ENCODE measurements around the gene PLA2G12A. TPM values are rescaled to one million over a fixed set of nuclear protein-coding genes. Genes with fewer than 3 reads are reported as not detected.

Gene PLA2G12A
- total and polyA plus RNA-seq, 9 of the 15 experiments (the other 6 are each of a cell fraction or from before 2014, with no cell fraction given) = 24.2 to 226 (median 80.5) TPM

DNA sequence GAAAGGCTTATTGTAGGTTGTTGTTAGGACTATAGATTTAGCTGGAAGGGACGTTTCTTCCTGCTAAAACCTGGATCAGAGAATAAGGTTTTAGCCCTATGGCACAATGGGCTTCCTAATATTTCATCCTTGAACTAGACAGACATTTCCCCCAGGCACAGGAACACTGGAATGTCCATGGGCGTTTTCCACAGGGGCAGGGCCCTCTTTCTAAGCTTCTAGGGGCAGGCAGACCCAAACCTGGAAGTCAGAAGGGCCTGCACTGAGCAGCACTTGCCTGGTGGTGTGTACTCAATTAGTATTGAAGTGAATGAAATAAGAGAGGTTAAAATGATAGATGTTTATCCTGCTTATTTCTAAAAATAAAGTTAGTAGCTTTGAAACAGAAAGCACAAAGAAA is 67.8 kb downstream of the PLA2G12A start (continued):
- TF ChIP-seq, protein P1, sequence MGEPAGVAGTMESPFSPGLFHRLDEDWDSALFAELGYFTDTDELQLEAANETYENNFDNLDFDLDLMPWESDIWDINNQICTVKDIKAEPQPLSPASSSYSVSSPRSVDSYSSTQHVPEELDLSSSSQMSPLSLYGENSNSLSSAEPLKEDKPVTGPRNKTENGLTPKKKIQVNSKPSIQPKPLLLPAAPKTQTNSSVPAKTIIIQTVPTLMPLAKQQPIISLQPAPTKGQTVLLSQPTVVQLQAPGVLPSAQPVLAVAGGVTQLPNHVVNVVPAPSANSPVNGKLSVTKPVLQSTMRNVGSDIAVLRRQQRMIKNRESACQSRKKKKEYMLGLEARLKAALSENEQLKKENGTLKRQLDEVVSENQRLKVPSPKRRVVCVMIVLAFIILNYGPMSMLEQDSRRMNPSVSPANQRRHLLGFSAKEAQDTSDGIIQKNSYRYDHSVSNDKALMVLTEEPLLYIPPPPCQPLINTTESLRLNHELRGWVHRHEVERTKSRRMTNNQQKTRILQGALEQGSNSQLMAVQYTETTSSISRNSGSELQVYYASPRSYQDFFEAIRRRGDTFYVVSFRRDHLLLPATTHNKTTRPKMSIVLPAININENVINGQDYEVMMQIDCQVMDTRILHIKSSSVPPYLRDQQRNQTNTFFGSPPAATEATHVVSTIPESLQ (CRISPR knock-in tag; IDR thresholded peaks at IDR 0.05) = no peak
- TF ChIP-seq, protein P2, sequence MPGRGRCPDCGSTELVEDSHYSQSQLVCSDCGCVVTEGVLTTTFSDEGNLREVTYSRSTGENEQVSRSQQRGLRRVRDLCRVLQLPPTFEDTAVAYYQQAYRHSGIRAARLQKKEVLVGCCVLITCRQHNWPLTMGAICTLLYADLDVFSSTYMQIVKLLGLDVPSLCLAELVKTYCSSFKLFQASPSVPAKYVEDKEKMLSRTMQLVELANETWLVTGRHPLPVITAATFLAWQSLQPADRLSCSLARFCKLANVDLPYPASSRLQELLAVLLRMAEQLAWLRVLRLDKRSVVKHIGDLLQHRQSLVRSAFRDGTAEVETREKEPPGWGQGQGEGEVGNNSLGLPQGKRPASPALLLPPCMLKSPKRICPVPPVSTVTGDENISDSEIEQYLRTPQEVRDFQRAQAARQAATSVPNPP (IDR thresholded peaks at IDR 0.05; ENCODE audit: borderline replicate concordance, insufficient read depth, insufficient read length) = no peak
- no peak for TF ChIP-seq GTF2A2 (tag; IDR thresholded peaks at IDR 0.05)
- TF ChIP-seq, protein P3, sequence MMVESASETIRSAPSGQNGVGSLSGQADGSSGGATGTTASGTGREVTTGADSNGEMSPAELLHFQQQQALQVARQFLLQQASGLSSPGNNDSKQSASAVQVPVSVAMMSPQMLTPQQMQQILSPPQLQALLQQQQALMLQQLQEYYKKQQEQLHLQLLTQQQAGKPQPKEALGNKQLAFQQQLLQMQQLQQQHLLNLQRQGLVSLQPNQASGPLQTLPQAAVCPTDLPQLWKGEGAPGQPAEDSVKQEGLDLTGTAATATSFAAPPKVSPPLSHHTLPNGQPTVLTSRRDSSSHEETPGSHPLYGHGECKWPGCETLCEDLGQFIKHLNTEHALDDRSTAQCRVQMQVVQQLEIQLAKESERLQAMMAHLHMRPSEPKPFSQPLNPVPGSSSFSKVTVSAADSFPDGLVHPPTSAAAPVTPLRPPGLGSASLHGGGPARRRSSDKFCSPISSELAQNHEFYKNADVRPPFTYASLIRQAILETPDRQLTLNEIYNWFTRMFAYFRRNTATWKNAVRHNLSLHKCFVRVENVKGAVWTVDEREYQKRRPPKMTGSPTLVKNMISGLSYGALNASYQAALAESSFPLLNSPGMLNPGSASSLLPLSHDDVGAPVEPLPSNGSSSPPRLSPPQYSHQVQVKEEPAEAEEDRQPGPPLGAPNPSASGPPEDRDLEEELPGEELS (CRISPR knock-in tag; IDR thresholded peaks at IDR 0.05; ENCODE audit: borderline replicate concordance) = no peak
- TF ChIP-seq CBX5 (IDR thresholded peaks at IDR 0.05; ENCODE audit: borderline replicate concordance, low read depth) = no peak
- no peak for TF ChIP-seq NONO (IDR thresholded peaks at IDR 0.05; ENCODE audit: low read depth in 2 of 2, low read length in 1 of 2)

Small RNAs within 50 kb of the gene (small RNA-seq; reads per million reads assigned to genes)
- not detected for gene HIGD1AP14

Other genes with a start within 250 kb of the PLA2G12A start
- 5.4 and 13.8 TPM in 2 replicates for gene MCUB, start 169.8 kb downstream of the PLA2G12A start, total RNA-seq (2014; rRNA removed)
- gene MCUB, start 169.8 kb downstream of the PLA2G12A start, total RNA-seq (2014; rRNA removed; fragmentation: Illumina TruSeq; extraction: Trizol) = 6.4 and 6.6 TPM in 2 replicates
- gene MCUB, start 169.8 kb downstream of the PLA2G12A start, total RNA-seq (2015; rRNA removed; fragmentation: Illumina TruSeq; extraction: Trizol) = 4.3 and 4.4 TPM in 2 replicates
- gene MCUB, start 169.8 kb downstream of the PLA2G12A start, total RNA-seq (2021) = 10.6 and 11.8 TPM in 2 replicates
- 4.3 and 6.0 TPM in 2 replicates for gene MCUB, start 169.8 kb downstream of the PLA2G12A start, polyA plus RNA-seq (2011; rRNA removed)
- gene MCUB, start 169.8 kb downstream of the PLA2G12A start, polyA plus RNA-seq (2014; fragmentation: Illumina TruSeq; extraction: Trizol) = 4.5 and 4.6 TPM in 2 replicates
- 1 to 10 TPM; 1.4 to 1.6 TPM for gene MCUB, start 169.8 kb downstream of the PLA2G12A start, polyA plus RNA-seq (2014; fragmentation: Nextera tagmentation; extraction: Ambion mirVana)
- gene MCUB, start 169.8 kb downstream of the PLA2G12A start, polyA plus RNA-seq (2014; rRNA removed) = 8.9 and 21.5 TPM in 2 replicates
- 34.3 and 39.1 TPM in 2 replicates for gene CASP6, start 26.6 kb downstream of the PLA2G12A start, total RNA-seq (2014; rRNA removed)
- gene CASP6, start 26.6 kb downstream of the PLA2G12A start, total RNA-seq (2014; rRNA removed; fragmentation: Illumina TruSeq; extraction: Trizol) = 31.7 and 42.2 TPM in 2 replicates
- gene CASP6, start 26.6 kb downstream of the PLA2G12A start, total RNA-seq (2015; rRNA removed; fragmentation: Illumina TruSeq; extraction: Trizol) = 47.7 and 48.1 TPM in 2 replicates
- 20.8 and 22.3 TPM in 2 replicates for gene CASP6, start 26.6 kb downstream of the PLA2G12A start, total RNA-seq (2021)
- 56.7 and 72.7 TPM in 2 replicates for gene CASP6, start 26.6 kb downstream of the PLA2G12A start, polyA plus RNA-seq (2011; rRNA removed)
- gene CASP6, start 26.6 kb downstream of the PLA2G12A start, polyA plus RNA-seq (2014; fragmentation: Illumina TruSeq; extraction: Trizol) = 52.1 and 57.5 TPM in 2 replicates
- gene CASP6, start 26.6 kb downstream of the PLA2G12A start, polyA plus RNA-seq (2014; fragmentation: Nextera tagmentation; extraction: Ambion mirVana) = 10 to 100 TPM; 23.0 to 31.7 TPM
- 47.4 and 50.9 TPM in 2 replicates for gene CASP6, start 26.6 kb downstream of the PLA2G12A start, polyA plus RNA-seq (2014; rRNA removed)
- gene CFI, start 71.9 kb upstream of the PLA2G12A start, total RNA-seq (2014; rRNA removed) = 0.41 and 1.4 TPM in 2 replicates
- 0.61 and 0.62 TPM in 2 replicates for gene CFI, start 71.9 kb upstream of the PLA2G12A start, total RNA-seq (2014; rRNA removed; fragmentation: Illumina TruSeq; extraction: Trizol)
- gene CFI, start 71.9 kb upstream of the PLA2G12A start, total RNA-seq (2015; rRNA removed; fragmentation: Illumina TruSeq; extraction: Trizol) = 8.3 and 8.4 TPM in 2 replicates
- 0.94 and 0.95 TPM in 2 replicates for gene CFI, start 71.9 kb upstream of the PLA2G12A start, total RNA-seq (2021)
- 0.22 and 0.54 TPM in 2 replicates for gene CFI, start 71.9 kb upstream of the PLA2G12A start, polyA plus RNA-seq (2011; rRNA removed)
- gene CFI, start 71.9 kb upstream of the PLA2G12A start, polyA plus RNA-seq (2014; fragmentation: Illumina TruSeq; extraction: Trizol) = 0.58 and 1.00 TPM in 2 replicates
- gene CFI, start 71.9 kb upstream of the PLA2G12A start, polyA plus RNA-seq (2014; fragmentation: Nextera tagmentation; extraction: Ambion mirVana) = 1 to 10 TPM in 1 of 2 experiments, under 1 TPM in 1; 0.30 to 1.1 TPM
- 0.46 and 0.72 TPM in 2 replicates for gene CFI, start 71.9 kb upstream of the PLA2G12A start, polyA plus RNA-seq (2014; rRNA removed)
- gene GAR1, start 85.7 kb upstream of the PLA2G12A start, total RNA-seq (2014; rRNA removed) = 63.0 and 75.3 TPM in 2 replicates
- gene GAR1, start 85.7 kb upstream of the PLA2G12A start, total RNA-seq (2014; rRNA removed; fragmentation: Illumina TruSeq; extraction: Trizol) = 47.6 and 56.1 TPM in 2 replicates
- 54.7 and 68.2 TPM in 2 replicates for gene GAR1, start 85.7 kb upstream of the PLA2G12A start, total RNA-seq (2015; rRNA removed; fragmentation: Illumina TruSeq; extraction: Trizol)
- gene GAR1, start 85.7 kb upstream of the PLA2G12A start, total RNA-seq (2021) = 78.7 and 86.1 TPM in 2 replicates
- gene GAR1, start 85.7 kb upstream of the PLA2G12A start, polyA plus RNA-seq (2011; rRNA removed) = 49.6 and 81.8 TPM in 2 replicates
- 151 and 171 TPM in 2 replicates for gene GAR1, start 85.7 kb upstream of the PLA2G12A start, polyA plus RNA-seq (2014; fragmentation: Illumina TruSeq; extraction: Trizol)
- 10 to 100 TPM; 35.7 to 44.2 TPM for gene GAR1, start 85.7 kb upstream of the PLA2G12A start, polyA plus RNA-seq (2014; fragmentation: Nextera tagmentation; extraction: Ambion mirVana)
- gene GAR1, start 85.7 kb upstream of the PLA2G12A start, polyA plus RNA-seq (2014; rRNA removed) = 179 and 194 TPM in 2 replicates
- not detected in 2 replicates for gene RRH, start 97.9 kb upstream of the PLA2G12A start, total RNA-seq (2014; rRNA removed)
- gene RRH, start 97.9 kb upstream of the PLA2G12A start, total RNA-seq (2014; rRNA removed; fragmentation: Illumina TruSeq; extraction: Trizol) = 0.16 TPM in 1 of 2 replicates, not detected in the other
- 0.18 TPM in 1 of 2 replicates, not detected in the other for gene RRH, start 97.9 kb upstream of the PLA2G12A start, total RNA-seq (2015; rRNA removed; fragmentation: Illumina TruSeq; extraction: Trizol)
- not detected in 2 replicates for gene RRH, start 97.9 kb upstream of the PLA2G12A start, total RNA-seq (2021)
- gene RRH, start 97.9 kb upstream of the PLA2G12A start, polyA plus RNA-seq (2011; rRNA removed) = 0.28 and 0.31 TPM in 2 replicates
- gene RRH, start 97.9 kb upstream of the PLA2G12A start, polyA plus RNA-seq (2014; fragmentation: Illumina TruSeq; extraction: Trizol) = 0.14 and 0.18 TPM in 2 replicates
- gene RRH, start 97.9 kb upstream of the PLA2G12A start, polyA plus RNA-seq (2014; fragmentation: Nextera tagmentation; extraction: Ambion mirVana) = under 1 TPM; 0.04 to 0.07 TPM
- 0.05 and 0.07 TPM in 2 replicates for gene RRH, start 97.9 kb upstream of the PLA2G12A start, polyA plus RNA-seq (2014; rRNA removed)
- not detected in 2 replicates for gene LRIT3, start 118.0 kb upstream of the PLA2G12A start, total RNA-seq (2014; rRNA removed)
- 0.04 and 0.10 TPM in 2 replicates for gene LRIT3, start 118.0 kb upstream of the PLA2G12A start, total RNA-seq (2014; rRNA removed; fragmentation: Illumina TruSeq; extraction: Trizol)
- 0.04 TPM in 1 of 2 replicates, not detected in the other for gene LRIT3, start 118.0 kb upstream of the PLA2G12A start, total RNA-seq (2015; rRNA removed; fragmentation: Illumina TruSeq; extraction: Trizol)
- gene LRIT3, start 118.0 kb upstream of the PLA2G12A start, total RNA-seq (2021) = not detected in 2 replicates
- 0.10 and 0.20 TPM in 2 replicates for gene LRIT3, start 118.0 kb upstream of the PLA2G12A start, polyA plus RNA-seq (2011; rRNA removed)
- 0.04 TPM in 1 of 2 replicates, not detected in the other for gene LRIT3, start 118.0 kb upstream of the PLA2G12A start, polyA plus RNA-seq (2014; fragmentation: Illumina TruSeq; extraction: Trizol)
- not detected for gene LRIT3, start 118.0 kb upstream of the PLA2G12A start, polyA plus RNA-seq (2014; fragmentation: Nextera tagmentation; extraction: Ambion mirVana)
- 0.07 TPM in 2 replicates for gene LRIT3, start 118.0 kb upstream of the PLA2G12A start, polyA plus RNA-seq (2014; rRNA removed)
- gene EGF, start 182.8 kb upstream of the PLA2G12A start, total RNA-seq (2014; rRNA removed) = 0.78 and 1.3 TPM in 2 replicates
- 1.6 and 1.7 TPM in 2 replicates for gene EGF, start 182.8 kb upstream of the PLA2G12A start, total RNA-seq (2014; rRNA removed; fragmentation: Illumina TruSeq; extraction: Trizol)
- 2.0 and 2.4 TPM in 2 replicates for gene EGF, start 182.8 kb upstream of the PLA2G12A start, total RNA-seq (2015; rRNA removed; fragmentation: Illumina TruSeq; extraction: Trizol)
- 1.2 and 1.5 TPM in 2 replicates for gene EGF, start 182.8 kb upstream of the PLA2G12A start, total RNA-seq (2021)
- 0.40 and 1.0 TPM in 2 replicates for gene EGF, start 182.8 kb upstream of the PLA2G12A start, polyA plus RNA-seq (2011; rRNA removed)
- 0.91 TPM in 2 replicates for gene EGF, start 182.8 kb upstream of the PLA2G12A start, polyA plus RNA-seq (2014; fragmentation: Illumina TruSeq; extraction: Trizol)
- 1 to 10 TPM in 1 of 2 experiments, under 1 TPM in 1; 0.32 to 1.0 TPM for gene EGF, start 182.8 kb upstream of the PLA2G12A start, polyA plus RNA-seq (2014; fragmentation: Nextera tagmentation; extraction: Ambion mirVana)
- 0.88 and 3.1 TPM in 2 replicates for gene EGF, start 182.8 kb upstream of the PLA2G12A start, polyA plus RNA-seq (2014; rRNA removed)

Data from K562 (cell line).